HG03457 (cell line): ENCODE measurements around the gene SPRYD7.

Source experiments
- ATAC-seq: cut with Tn5 transposase; IDR thresholded peaks from one replicate; pipeline ENCODE4 v1.9.1; 2021; ENCODE audit warnings: moderate number of reproducible peaks; ENCODE audit not compliant: unreplicated experiment

SPRYD7 gene

DNA sequence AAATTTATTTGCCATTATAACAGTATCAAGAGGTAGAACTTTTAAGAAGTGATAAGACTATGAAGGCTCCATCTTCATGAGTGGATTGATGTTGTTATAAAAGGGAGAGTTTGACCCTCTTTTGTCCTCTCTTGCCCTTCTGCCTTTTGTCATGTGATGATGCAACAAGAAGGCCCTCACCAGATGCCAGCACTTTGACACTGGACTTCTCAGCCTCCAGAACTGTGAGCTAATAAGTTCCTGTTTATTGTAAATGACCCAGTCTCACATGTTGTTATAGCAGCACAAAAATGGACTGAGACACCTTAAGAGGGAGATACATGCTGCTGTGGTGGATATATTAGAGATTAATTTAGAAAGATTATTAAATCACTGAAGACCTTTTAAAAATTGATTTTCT is 71.6 kb downstream of the SPRYD7 start:
- no peak for ATAC-seq
